ENCODE measurements around the gene LHFPL4.
A peak's percentile ranks its signal among the peaks of the same experiment; 100 is the strongest.

The LHFPL4 gene

GRCh38 chr3:9476935-9477334 lies 76.7 kb downstream of the LHFPL4 start:
- DNase-seq (ENCODE audit: low read depth): no peak
- TF ChIP-seq CTCF (IDR thresholded peaks at IDR 0.05; ENCODE audit: insufficient read depth, low read depth, low read length, missing control alignments): no peak
- no peak overlapping the region for H3K4me3 ChIP-seq (ENCODE audit: low read length)

- no peak for DNase-seq (ENCODE audit: low read depth)
- TF ChIP-seq CTCF (IDR thresholded peaks at IDR 0.05; ENCODE audit: insufficient read depth, low read depth, low read length, missing control alignments): no peak
- H3K4me3 ChIP-seq (ENCODE audit: low read length): no peak overlapping the region
Measured at GRCh38 chr3:9474482-9474881, 79.1 kb downstream of the LHFPL4 start.

- no peak overlapping the region for H3K4me3 ChIP-seq (ENCODE audit: low read length)
- TF ChIP-seq CTCF (IDR thresholded peaks at IDR 0.05; ENCODE audit: insufficient read depth, low read depth, low read length, missing control alignments): no peak
- no peak for DNase-seq (ENCODE audit: low read depth)
Measured at GRCh38 chr3:9473496-9474065, 80.0 kb downstream of the LHFPL4 start.

GRCh38 chr3:9469986-9470385 lies 83.6 kb downstream of the LHFPL4 start:
- no peak overlapping the region for H3K4me3 ChIP-seq (ENCODE audit: low read length)
- no peak for DNase-seq (ENCODE audit: low read depth)
- no peak for TF ChIP-seq CTCF (IDR thresholded peaks at IDR 0.05; ENCODE audit: insufficient read depth, low read depth, low read length, missing control alignments)

DNA sequence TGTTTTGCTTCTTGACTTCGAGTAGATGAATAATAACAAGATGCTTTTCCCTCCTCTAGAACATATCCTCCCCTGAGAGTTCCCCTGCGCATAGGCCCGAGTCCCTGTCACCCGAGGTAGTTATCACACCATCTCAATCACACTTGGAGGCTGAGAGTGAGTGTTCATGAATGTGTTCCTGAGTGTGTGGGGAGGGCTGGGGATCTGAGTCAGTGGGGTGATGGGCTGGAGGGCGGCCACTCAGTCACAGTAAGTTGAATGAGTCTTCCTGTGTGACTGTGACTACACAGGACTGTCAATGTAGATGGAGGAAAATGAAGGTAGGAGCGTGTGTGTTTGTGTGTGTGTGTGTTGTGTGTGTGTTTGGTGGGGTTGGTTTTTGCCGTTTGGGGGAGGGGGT lies 85.2 kb downstream of the LHFPL4 start:
- no peak for TF ChIP-seq CTCF (IDR thresholded peaks at IDR 0.05; ENCODE audit: insufficient read depth, low read depth, low read length, missing control alignments)
- peak; percentile 9 for DNase-seq (ENCODE audit: low read depth)
- H3K4me3 ChIP-seq (ENCODE audit: low read length): no peak overlapping the region

DNA sequence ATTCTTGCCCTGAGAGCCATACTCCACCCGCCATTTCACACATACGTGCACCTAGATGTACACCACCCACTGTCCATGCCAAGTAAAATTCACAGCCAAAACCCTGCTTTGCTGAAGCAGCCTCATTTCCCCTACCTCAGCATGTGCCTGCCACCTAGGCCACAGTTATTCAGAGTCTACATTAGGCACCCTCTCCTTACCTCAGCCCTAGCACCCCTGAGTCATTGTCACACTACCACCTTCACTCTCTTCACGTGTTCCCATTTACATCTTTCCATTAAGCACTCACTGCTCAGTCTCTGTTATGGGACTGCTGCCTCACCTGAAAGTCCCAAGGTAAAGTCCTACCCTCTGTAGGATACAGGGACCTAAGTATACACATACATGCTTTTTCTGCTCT lies 86.2 kb downstream of the LHFPL4 start:
- no peak overlapping the region for H3K4me3 ChIP-seq (ENCODE audit: low read length)

More for the DNA sequence above, 86.2 kb downstream of the LHFPL4 start:
- no peak for TF ChIP-seq CTCF (IDR thresholded peaks at IDR 0.05; ENCODE audit: insufficient read depth, low read depth, low read length, missing control alignments)
- DNase-seq (ENCODE audit: low read depth): no peak
